Measurements from ENCODE around the gene TPST1.

TPST1 gene

DNA sequence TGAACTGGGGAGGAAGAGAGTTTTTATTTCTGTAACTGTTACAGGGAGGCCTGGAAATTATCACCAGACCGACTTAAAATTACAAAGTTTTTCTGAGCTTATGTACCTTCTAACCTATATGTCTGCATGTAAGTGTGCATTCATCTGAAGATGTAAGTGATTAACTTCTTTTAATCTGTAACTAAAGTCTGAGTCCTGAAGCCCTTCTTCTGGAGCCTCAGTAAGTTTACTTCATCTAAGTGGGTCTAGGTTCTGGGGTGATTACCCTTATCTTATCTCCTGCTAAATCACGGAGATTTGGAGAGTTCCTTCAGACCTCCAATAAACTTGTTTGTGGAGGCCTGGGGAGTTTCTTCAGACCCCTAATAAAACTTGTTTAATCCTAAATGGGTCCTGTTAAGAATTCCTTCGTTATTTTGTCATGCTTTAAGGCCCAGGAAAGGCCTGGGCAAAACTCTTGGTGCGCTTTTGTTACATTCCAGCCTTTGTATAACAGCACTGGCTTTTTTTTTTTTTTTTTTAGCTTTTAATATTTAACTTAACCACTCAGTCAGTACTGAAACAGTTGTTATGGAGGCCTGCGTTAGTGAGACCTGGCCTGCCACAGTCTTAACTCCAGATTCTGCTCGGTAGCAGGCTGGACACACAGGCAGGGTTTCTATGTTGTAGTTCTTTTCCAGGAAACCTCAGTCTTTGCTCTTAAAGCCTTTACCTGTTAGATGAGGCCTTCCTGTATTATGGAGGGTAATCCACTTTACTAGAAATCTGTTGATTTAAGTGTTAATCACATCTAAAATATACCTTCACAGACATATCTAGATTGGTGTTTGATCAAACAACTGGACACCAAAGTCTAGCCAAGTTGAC is 33.0 kb downstream of the TPST1 start:
- TF ChIP-seq, protein P1, sequence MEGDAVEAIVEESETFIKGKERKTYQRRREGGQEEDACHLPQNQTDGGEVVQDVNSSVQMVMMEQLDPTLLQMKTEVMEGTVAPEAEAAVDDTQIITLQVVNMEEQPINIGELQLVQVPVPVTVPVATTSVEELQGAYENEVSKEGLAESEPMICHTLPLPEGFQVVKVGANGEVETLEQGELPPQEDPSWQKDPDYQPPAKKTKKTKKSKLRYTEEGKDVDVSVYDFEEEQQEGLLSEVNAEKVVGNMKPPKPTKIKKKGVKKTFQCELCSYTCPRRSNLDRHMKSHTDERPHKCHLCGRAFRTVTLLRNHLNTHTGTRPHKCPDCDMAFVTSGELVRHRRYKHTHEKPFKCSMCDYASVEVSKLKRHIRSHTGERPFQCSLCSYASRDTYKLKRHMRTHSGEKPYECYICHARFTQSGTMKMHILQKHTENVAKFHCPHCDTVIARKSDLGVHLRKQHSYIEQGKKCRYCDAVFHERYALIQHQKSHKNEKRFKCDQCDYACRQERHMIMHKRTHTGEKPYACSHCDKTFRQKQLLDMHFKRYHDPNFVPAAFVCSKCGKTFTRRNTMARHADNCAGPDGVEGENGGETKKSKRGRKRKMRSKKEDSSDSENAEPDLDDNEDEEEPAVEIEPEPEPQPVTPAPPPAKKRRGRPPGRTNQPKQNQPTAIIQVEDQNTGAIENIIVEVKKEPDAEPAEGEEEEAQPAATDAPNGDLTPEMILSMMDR (IDR thresholded peaks at IDR 0.05; ENCODE audit: control insufficient read depth, extremely low read depth, insufficient read depth): no peak
- H3K4me3 ChIP-seq (ENCODE audit: low read depth, low read length): no peak overlapping the region
- no peak for DNase-seq (ENCODE audit: low read depth)

DNA sequence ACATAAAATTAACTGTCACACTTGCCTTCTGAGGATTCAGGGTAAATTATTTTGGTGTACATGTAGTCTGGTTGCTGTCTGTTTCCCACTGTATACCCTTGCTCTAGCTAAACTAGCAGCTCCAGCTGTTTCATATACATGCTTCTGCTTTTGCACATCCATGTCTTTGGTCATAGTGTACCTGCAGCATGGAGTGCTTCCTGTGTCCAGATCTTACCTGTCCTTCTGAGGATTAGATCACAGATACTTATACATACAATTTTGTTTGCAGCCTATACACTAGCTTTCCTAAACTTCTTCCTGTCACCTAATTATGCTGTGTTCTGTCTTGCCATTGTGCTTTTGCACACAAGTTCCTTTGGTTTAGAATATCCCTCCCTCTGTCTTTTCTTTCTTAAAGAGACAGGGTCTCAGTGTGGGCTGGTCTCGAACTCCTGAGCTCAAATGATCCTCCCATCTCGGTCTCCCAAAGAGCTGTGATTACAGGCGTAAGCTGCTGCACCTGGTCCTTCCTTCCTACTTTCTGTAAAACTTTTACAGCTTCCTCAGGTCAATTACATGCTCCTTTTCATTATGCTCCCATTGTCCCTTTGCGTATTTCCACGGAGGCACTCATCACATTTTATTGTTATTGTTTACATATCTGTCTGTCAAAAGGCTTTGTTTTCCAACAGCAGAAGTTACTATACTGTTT is 33.8 kb downstream of the TPST1 start:
- no peak overlapping the region for H3K4me3 ChIP-seq (ENCODE audit: low read depth, low read length)
- TF ChIP-seq, protein P1 (IDR thresholded peaks at IDR 0.05; ENCODE audit: control insufficient read depth, extremely low read depth, insufficient read depth): no peak
- no peak for DNase-seq (ENCODE audit: low read depth)

DNA sequence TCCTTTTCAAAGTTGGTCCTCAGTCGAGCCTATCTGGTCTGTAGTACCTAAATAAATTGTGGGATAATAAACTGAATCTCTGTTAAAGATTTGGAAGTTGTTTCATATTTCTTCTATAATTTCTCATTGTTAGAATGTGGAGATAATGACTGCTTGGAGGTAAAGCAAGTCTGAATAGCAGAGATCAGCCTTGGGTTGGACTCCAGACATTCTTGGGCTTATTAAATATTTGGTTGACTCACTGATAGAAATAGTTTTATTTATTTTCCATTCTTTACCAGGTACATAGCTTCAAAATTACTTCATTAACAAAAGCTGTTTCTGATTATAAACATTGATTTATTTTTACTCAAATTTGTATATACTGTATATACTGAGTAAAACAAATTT is 34.3 kb downstream of the TPST1 start:
- TF ChIP-seq, protein P1 (IDR thresholded peaks at IDR 0.05; ENCODE audit: control insufficient read depth, extremely low read depth, insufficient read depth): no peak
- no peak overlapping the region for H3K4me3 ChIP-seq (ENCODE audit: low read depth, low read length)
- DNase-seq (ENCODE audit: low read depth): no peak

DNA sequence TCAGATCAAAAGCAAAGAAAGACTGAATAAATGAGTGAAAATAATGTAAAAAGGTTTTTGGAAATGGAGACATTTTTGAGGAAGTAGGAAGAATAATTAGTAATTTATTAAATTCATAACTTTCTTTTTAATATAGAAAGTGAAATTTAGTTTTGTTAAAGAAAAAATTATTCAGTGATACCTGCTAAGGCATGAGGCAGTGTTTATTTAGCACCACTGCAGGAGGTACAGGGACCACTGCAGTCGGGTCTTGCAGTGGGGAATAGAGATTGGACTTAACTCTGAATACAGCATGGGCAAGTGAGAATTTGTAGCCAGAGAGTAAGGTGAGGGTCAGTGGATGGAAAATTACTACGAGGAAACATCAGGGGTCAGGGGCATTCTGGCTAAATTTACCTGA is 39.9 kb downstream of the TPST1 start:
- TF ChIP-seq, protein P1 (IDR thresholded peaks at IDR 0.05; ENCODE audit: control insufficient read depth, extremely low read depth, insufficient read depth): no peak
- no peak for DNase-seq (ENCODE audit: low read depth)

DNA sequence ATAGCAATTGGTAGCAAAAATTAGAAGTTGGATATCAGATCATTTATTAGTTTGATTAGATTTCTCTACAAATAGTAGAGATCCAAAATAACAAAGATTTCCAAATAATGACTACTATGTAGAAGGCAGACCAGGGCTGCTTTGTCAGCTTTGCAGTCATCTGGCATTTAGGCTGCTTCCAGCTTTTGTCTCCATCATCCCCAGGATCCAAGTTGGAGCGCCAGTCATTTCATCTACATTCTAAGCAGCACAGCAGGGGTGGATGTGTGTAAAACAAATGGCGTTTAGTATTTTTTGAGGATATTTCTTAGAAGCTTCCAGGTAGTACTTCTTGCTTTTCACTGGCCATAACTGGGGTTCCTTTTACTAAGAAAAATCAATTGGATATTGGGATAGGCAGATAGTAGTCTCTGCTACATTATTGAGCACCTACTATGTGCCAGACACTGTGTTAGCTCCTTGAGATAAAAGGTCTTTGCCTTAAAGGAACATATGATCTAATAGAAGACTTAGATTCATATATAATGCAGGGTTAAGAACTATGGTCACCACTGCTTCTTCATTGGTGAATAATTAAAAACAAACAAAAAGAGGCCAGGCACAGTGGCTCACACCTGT is 41.5 kb downstream of the TPST1 start:
- DNase-seq (ENCODE audit: low read depth): no peak
- no peak overlapping the region for H3K4me3 ChIP-seq (ENCODE audit: low read depth, low read length)
- TF ChIP-seq, protein P1 (IDR thresholded peaks at IDR 0.05; ENCODE audit: control insufficient read depth, extremely low read depth, insufficient read depth): no peak

More for the DNA sequence above, 39.9 kb downstream of the TPST1 start:
- no peak overlapping the region for H3K4me3 ChIP-seq (ENCODE audit: low read depth, low read length)

DNA sequence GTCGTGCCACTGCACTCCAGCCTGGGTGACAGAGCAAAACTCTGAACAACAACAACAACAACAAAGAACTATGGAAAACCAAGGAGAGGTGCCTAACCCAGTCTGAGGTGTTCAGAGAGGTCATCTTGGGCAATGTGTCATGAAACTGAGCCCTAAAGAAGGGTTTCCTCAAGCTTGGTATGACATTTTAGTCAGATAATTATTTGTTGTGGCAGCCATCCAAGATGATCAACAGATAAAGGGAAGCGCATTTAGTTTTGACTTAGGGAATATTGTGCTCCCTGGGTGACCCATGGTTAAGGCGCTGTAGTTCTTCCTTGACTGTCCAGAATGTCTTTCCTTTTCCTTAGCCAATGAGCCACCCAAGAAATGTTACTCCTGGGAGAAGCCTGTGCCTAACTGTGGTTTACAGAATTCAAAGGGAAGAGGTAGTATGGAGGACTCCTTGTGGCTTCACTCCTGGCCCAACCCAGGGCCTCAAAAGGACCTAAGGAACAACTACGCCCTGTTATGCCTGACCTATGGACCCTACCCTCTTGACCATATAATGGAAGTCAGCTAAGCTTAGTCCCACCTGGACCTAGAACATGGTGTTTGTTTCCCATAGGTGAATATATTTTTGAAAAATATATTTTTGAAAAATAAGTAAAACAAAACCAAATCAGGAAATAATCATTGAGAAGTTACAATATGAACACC is 42.4 kb downstream of the TPST1 start:
- peak; percentile 81 for DNase-seq (ENCODE audit: low read depth)
- H3K4me3 ChIP-seq (ENCODE audit: low read depth, low read length): no peak overlapping the region
- TF ChIP-seq, protein P1 (IDR thresholded peaks at IDR 0.05; ENCODE audit: control insufficient read depth, extremely low read depth, insufficient read depth): no peak
